Breast epithelium (tissue), 4 donors: ENCODE results near the gene SOS2. TPM values are rescaled to one million over a fixed set of nuclear protein-coding genes. Genes with fewer than 3 reads are reported as not detected.

Experiments used
- DNase-seq, 2 donors: peaks; one replicate each; pipeline ENCODE4 v3.0.0-alpha.2; 2019; ENCODE audit warnings: low spot score in 2 of 2
- H3K27ac ChIP-seq, 2 donors: fragments of 200-600 bp; sonication (generic) in 1 of 2; one replicate each; pipeline ENCODE4 v1.5.1; 2016 to 2019; ENCODE audit warnings: mild to moderate bottlenecking in 1 of 2
- H3K27me3 ChIP-seq, 2 donors: fragments of 200-600 bp; sonication (generic) in 1 of 2; one replicate each; pipeline versions ENCODE4 v1.5.1 to v1.6.0; 2017 to 2019; ENCODE audit warnings: control low read depth in 1 of 2, mild to moderate bottlenecking in 1 of 2
- H3K36me3 ChIP-seq: fragments of 200-600 bp; one replicate; pipeline ENCODE4 v1.5.1; 2019
- H3K4me1 ChIP-seq, 2 donors: fragments of 200-600 bp; sonication (generic); one replicate each; pipeline ENCODE4 v1.5.1; 2016 to 2019; ENCODE audit warnings: control low read depth in 1 of 2
- H3K4me3 ChIP-seq, 3 donors: fragments of 200-600 bp; sonication (generic); 1 replicate in 2 of 3; 2 replicates in 1 of 3; pipeline ENCODE4 v1.5.1; 2016 to 2019; ENCODE audit warnings: mild to moderate bottlenecking in 3 of 3, moderate library complexity in 2 of 3
- H3K9me3 ChIP-seq, 2 donors: fragments of 200-600 bp; sonication (generic) in 1 of 2; one replicate each; pipeline ENCODE4 v1.5.1; 2016 to 2019; ENCODE audit warnings: control low read depth in 1 of 2
- POLR2A ChIP-seq: fragments of 450-650 bp; IDR thresholded peaks from one replicate; pipeline ENCODE4 v1.6.1; 2016; ENCODE audit warnings: antibody characterized with exemption, mild to moderate bottlenecking, moderate library complexity
- POLR2AphosphoS5 ChIP-seq, 3 donors: sonication (generic); formaldehyde crosslinking; IDR thresholded peaks; one replicate each; pipeline ENCODE4 v1.6.1; 2017; ENCODE audit warnings: antibody characterized with exemption in 3 of 3
- intact Hi-C: fragments of 100-400 bp; cut with DNase I; formaldehyde crosslinking; loops from one replicate; pipeline ENCODE4 v1.15.1; 2023; ENCODE audit warnings: low total_unique reads
- total RNA-seq, 3 donors: library from RNA; depleted of rRNA; stranded (reverse); fragments of >200 nt; gene quantifications; one replicate each; pipeline ENCODE4 v1.1.0, GENCODE V29; 2016
- TF ChIP-seq, protein P1 (sequence below), 3 donors: fragments of 450-650 bp; IDR thresholded peaks; one replicate each; pipeline ENCODE4 v1.5.1; 2016 to 2017; ENCODE audit warnings: antibody characterized with exemption in 3 of 3, mild to moderate bottlenecking in 3 of 3, moderate library complexity in 3 of 3

Gene SOS2
- total RNA-seq, 3 donors from 2014 or later: 35.7 to 54.3 (median 37.4) TPM

GRCh38 chr14:50110323-50111037 lies 120.9 kb downstream of the SOS2 start:
- H3K4me1 ChIP-seq: peaks cover 0 to 4% of the 10 kb centered on the region in 2 donors
- no peaks in the 10 kb centered on the region for H3K9me3 ChIP-seq
- no peak overlapping the region for H3K27ac ChIP-seq
- no peak overlapping the region for H3K4me3 ChIP-seq
- TF ChIP-seq POLR2AphosphoS5 (IDR thresholded peaks at IDR 0.05) (no peak), POLR2A (no peak)
- TF ChIP-seq, protein P1, sequence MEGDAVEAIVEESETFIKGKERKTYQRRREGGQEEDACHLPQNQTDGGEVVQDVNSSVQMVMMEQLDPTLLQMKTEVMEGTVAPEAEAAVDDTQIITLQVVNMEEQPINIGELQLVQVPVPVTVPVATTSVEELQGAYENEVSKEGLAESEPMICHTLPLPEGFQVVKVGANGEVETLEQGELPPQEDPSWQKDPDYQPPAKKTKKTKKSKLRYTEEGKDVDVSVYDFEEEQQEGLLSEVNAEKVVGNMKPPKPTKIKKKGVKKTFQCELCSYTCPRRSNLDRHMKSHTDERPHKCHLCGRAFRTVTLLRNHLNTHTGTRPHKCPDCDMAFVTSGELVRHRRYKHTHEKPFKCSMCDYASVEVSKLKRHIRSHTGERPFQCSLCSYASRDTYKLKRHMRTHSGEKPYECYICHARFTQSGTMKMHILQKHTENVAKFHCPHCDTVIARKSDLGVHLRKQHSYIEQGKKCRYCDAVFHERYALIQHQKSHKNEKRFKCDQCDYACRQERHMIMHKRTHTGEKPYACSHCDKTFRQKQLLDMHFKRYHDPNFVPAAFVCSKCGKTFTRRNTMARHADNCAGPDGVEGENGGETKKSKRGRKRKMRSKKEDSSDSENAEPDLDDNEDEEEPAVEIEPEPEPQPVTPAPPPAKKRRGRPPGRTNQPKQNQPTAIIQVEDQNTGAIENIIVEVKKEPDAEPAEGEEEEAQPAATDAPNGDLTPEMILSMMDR (IDR thresholded peaks at IDR 0.05): no peak
- H3K27me3 ChIP-seq: no peaks in the 10 kb centered on the region
- intact Hi-C loops: no loop called here
- no peaks in the 10 kb centered on the region for H3K36me3 ChIP-seq
- DNase-seq: no peak

DNA sequence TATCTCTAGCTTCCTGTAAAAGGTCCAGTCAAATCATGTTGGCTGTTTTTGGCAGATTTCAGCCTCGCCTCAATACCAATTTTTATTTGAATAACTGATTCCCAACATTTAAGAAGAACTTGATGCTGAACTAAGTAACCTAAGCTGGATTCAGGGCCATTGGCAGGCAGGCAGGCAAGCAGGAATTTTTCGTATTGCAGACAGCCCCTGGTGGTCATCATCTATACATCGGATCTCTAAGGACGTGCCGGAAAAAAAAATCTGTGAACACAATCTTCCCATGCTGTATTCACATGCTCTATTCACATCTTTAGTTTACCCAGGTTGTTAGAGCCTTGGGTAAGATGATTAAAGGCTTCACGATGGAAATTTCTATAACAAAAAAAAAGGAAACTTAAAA lies 122.0 kb downstream of the SOS2 start:
- TF ChIP-seq POLR2A: no peak
- TF ChIP-seq, protein P1 (IDR thresholded peaks at IDR 0.05): no peak
- no peak for TF ChIP-seq POLR2AphosphoS5 (IDR thresholded peaks at IDR 0.05)
- H3K4me1 ChIP-seq: no peaks in the 10 kb centered on the region
- no peaks in the 10 kb centered on the region for H3K9me3 ChIP-seq
- H3K4me3 ChIP-seq: no peak overlapping the region
- H3K27me3 ChIP-seq: no peaks in the 10 kb centered on the region
- DNase-seq: no peak
- intact Hi-C loops: loop anchor here (10.0 kb wide), 1 partner anchor 225 kb away; no protein-coding TSS in a partner anchor
- no peaks in the 10 kb centered on the region for H3K36me3 ChIP-seq
- H3K27ac ChIP-seq: no peak overlapping the region

GRCh38 chr14:50107850-50108249 lies 123.5 kb downstream of the SOS2 start:
- Histone ChIP-seq H3K4me3 (no peak overlapping the region), H3K27me3 (no peaks in the 10 kb centered on the region), H3K9me3 (no peaks in the 10 kb centered on the region), H3K36me3 (no peaks in the 10 kb centered on the region), H3K27ac (peak overlapping the region in 1 of 2 donors; percentile 36), H3K4me1 (no peaks in the 10 kb centered on the region)
- DNase-seq: no peak
- intact Hi-C loops: loop anchor here (10.0 kb wide), 1 partner anchor 223 kb away; no protein-coding TSS in a partner anchor
- TF ChIP-seq, protein P1 (IDR thresholded peaks at IDR 0.05): no peak
- TF ChIP-seq POLR2A: no peak
- TF ChIP-seq POLR2AphosphoS5 (IDR thresholded peaks at IDR 0.05): no peak

GRCh38 chr14:50106178-50106577 lies 125.2 kb downstream of the SOS2 start:
- no peak overlapping the region for H3K4me3 ChIP-seq
- H3K36me3 ChIP-seq: no peaks in the 10 kb centered on the region
- no peaks in the 10 kb centered on the region for H3K27me3 ChIP-seq
- H3K27ac ChIP-seq: peak overlapping the region in 1 of 2 donors; percentile 10
- intact Hi-C loops: loop anchor here (10.0 kb wide), 1 partner anchor 221 kb away; no protein-coding TSS in a partner anchor
- no peak for DNase-seq
- H3K4me1 ChIP-seq: no peaks in the 10 kb centered on the region
- TF ChIP-seq, protein P1 (IDR thresholded peaks at IDR 0.05): no peak
- TF ChIP-seq POLR2AphosphoS5 (IDR thresholded peaks at IDR 0.05) (no peak), POLR2A (no peak)
- no peaks in the 10 kb centered on the region for H3K9me3 ChIP-seq

GRCh38 chr14:50103558-50103957 lies 127.8 kb downstream of the SOS2 start:
- TF ChIP-seq POLR2A (no peak), POLR2AphosphoS5 (IDR thresholded peaks at IDR 0.05) (no peak)
- TF ChIP-seq, protein P1 (IDR thresholded peaks at IDR 0.05): no peak
- DNase-seq: no peak
- Histone ChIP-seq H3K9me3 (no peaks in the 10 kb centered on the region), H3K36me3 (no peaks in the 10 kb centered on the region), H3K4me1 (no peaks in the 10 kb centered on the region), H3K27ac (no peak overlapping the region), H3K4me3 (no peak overlapping the region), H3K27me3 (no peaks in the 10 kb centered on the region)
- intact Hi-C loops: loop anchor here (10.0 kb wide), 1 partner anchor 219 kb away; no protein-coding TSS in a partner anchor
